Measurements from ENCODE around the gene EIF2A. TPM values are rescaled to one million over a fixed set of nuclear protein-coding genes. Genes with fewer than 3 reads are reported as not detected.

EIF2A gene
- polyA plus RNA-seq, 1 donor = 210 TPM

GRCh38 chr3:150635076-150635475 is 88.5 kb downstream of the EIF2A start:
- DNase-seq = no peak

- no peak for DNase-seq
These were observed 88.9 kb downstream of the EIF2A start for GRCh38 chr3:150635526-150635925.

Other genes with a start within 250 kb of the EIF2A start
- 69.5 TPM for gene TSC22D2, start 138.5 kb upstream of the EIF2A start, polyA plus RNA-seq (ENCODE audit: insufficient read length)
- gene SERP1, start 291 bp upstream of the EIF2A start, polyA plus RNA-seq (ENCODE audit: insufficient read length) = 120 TPM
- gene SELENOT, start 56.5 kb downstream of the EIF2A start, polyA plus RNA-seq (ENCODE audit: insufficient read length) = 121 TPM
- gene ERICH6, start 157.1 kb downstream of the EIF2A start, polyA plus RNA-seq (ENCODE audit: insufficient read length) = 1.0 TPM
- 16.7 TPM for gene SIAH2, start 216.4 kb downstream of the EIF2A start, polyA plus RNA-seq (ENCODE audit: insufficient read length)

All from left kidney (tissue), 2 donors.